Liver (tissue), 9 donors: ENCODE results near the gene TMBIM1. TPM values are rescaled to one million over a fixed set of nuclear protein-coding genes. Genes with fewer than 3 reads are reported as not detected.

Source experiments
- DNase-seq: peaks from one replicate; pipeline ENCODE4 v3.0.0-alpha.2; 2017; ENCODE audit warnings: low spot score
- H3K27ac ChIP-seq, 2 donors: one replicate each; pipeline ENCODE4 v1.7.0; 2013; ENCODE audit warnings: inconsistent platforms in 2 of 2, low read length in 2 of 2, control low read depth in 1 of 2, low read depth in 1 of 2, mild to moderate bottlenecking in 1 of 2
- H3K27me3 ChIP-seq, 4 donors: one replicate each; pipeline versions ENCODE4 v1.6.1 to v1.7.0; 2013; ENCODE audit warnings: low read length in 3 of 4, inconsistent platforms in 1 of 4, mild to moderate bottlenecking in 1 of 4, moderate library complexity in 1 of 4; ENCODE audit not compliant: control insufficient read depth in 4 of 4, insufficient read depth in 4 of 4
- H3K36me3 ChIP-seq, 4 donors: one replicate each; pipeline versions ENCODE4 v1.6.1 to v1.7.0; 2013; ENCODE audit warnings: low read length in 3 of 4, mild to moderate bottlenecking in 3 of 4, low read depth in 1 of 4, moderate library complexity in 1 of 4; ENCODE audit not compliant: control insufficient read depth in 4 of 4, insufficient read depth in 3 of 4
- H3K4me1 ChIP-seq, 4 donors: one replicate each; pipeline versions ENCODE4 v1.6.1 to v1.7.0; 2013; ENCODE audit warnings: low read length in 3 of 4, mild to moderate bottlenecking in 3 of 4, moderate library complexity in 1 of 4; ENCODE audit not compliant: control insufficient read depth in 4 of 4, insufficient read depth in 4 of 4
- H3K4me3 ChIP-seq, 3 donors: one replicate each; pipeline versions ENCODE4 v1.6.1 to v1.7.0; 2013; ENCODE audit warnings: low read length in 3 of 3, control low read depth in 1 of 3, low read depth in 1 of 3, mild to moderate bottlenecking in 1 of 3
- H3K9ac ChIP-seq, 2 donors: one replicate each; pipeline ENCODE4 v1.7.0; 2013; ENCODE audit warnings: low read length in 2 of 2, mild to moderate bottlenecking in 2 of 2, moderate library complexity in 2 of 2, control low read depth in 1 of 2, low read depth in 1 of 2
- H3K9me3 ChIP-seq, 4 donors: one replicate each; pipeline versions ENCODE4 v1.6.1 to v1.7.0; 2013; ENCODE audit warnings: low read length in 3 of 4; ENCODE audit not compliant: control insufficient read depth in 4 of 4
- EGR1 ChIP-seq, 2 donors: IDR thresholded peaks; 2 replicates each; pipeline ENCODE4 v1.6.1; 2016 to 2018; ENCODE audit warnings: antibody characterized with exemption in 2 of 2, low read depth in 2 of 2
- FOXA1 ChIP-seq: IDR thresholded peaks from 2 replicates; pipeline ENCODE4 v1.6.1; 2016; ENCODE audit warnings: antibody characterized with exemption
- FOXA2 ChIP-seq: IDR thresholded peaks from 2 replicates; pipeline ENCODE4 v1.6.1; 2016; ENCODE audit warnings: antibody characterized with exemption
- GABPA ChIP-seq, 2 donors: IDR thresholded peaks in 1 of 2; conservative IDR thresholded peaks in 1 of 2; 2 replicates each; pipeline ENCODE4 v1.6.1; 2016; ENCODE audit warnings: antibody characterized with exemption in 2 of 2, mild to moderate bottlenecking in 1 of 2, moderate library complexity in 1 of 2
- HNF4A ChIP-seq, 2 donors: conservative IDR thresholded peaks; 2 replicates each; pipeline ENCODE4 v1.6.1; 2016; ENCODE audit warnings: antibody characterized with exemption in 2 of 2, mild to moderate bottlenecking in 2 of 2
- HNF4G ChIP-seq: IDR thresholded peaks from 2 replicates; pipeline ENCODE4 v1.6.1; 2016; ENCODE audit warnings: antibody characterized with exemption
- NR2F2 ChIP-seq: IDR thresholded peaks from 2 replicates; pipeline ENCODE4 v1.6.1; 2016; ENCODE audit warnings: antibody characterized with exemption
- RAD21 ChIP-seq, 2 donors: IDR thresholded peaks; 2 replicates each; pipeline ENCODE4 v1.6.1; 2016; ENCODE audit warnings: antibody characterized with exemption in 2 of 2, mild to moderate bottlenecking in 2 of 2
- RXRA ChIP-seq, 2 donors: IDR thresholded peaks; 2 replicates each; pipeline ENCODE4 v1.6.1; 2017 to 2018; ENCODE audit warnings: antibody characterized with exemption in 2 of 2, mild to moderate bottlenecking in 1 of 2
- SP1 ChIP-seq: IDR thresholded peaks from 2 replicates; pipeline ENCODE4 v1.6.1; 2018; ENCODE audit warnings: antibody characterized with exemption, mild to moderate bottlenecking
- TAF1 ChIP-seq: conservative IDR thresholded peaks from 2 replicates; pipeline ENCODE4 v1.6.1; 2016; ENCODE audit warnings: antibody characterized with exemption, mild to moderate bottlenecking
- WGBS: extraction: QIAGEN DNeasy Blood & Tissue Kit; methylation state at CpG from one replicate; pipeline ENCODE4 v1.1.7; 2013; 5-methylcytosine and 5-hydroxymethylcytosine counted together
- polyA plus RNA-seq, 2 donors: library from polyadenylated mRNA; stranded (reverse) in 1 of 2; unstranded in 1 of 2; fragments of 200-250 nt in 1 of 2; fragments of >200 nt in 1 of 2; fragmentation: Nextera tagmentation in 1 of 2; extraction: Ambion mirVana in 1 of 2; gene quantifications; one replicate each; pipeline versions ENCODE4 v1.2.1 to v1.2.3, GENCODE V29; 2013 to 2015
- total RNA-seq, 2 donors: library from RNA; depleted of rRNA; stranded (reverse); fragments of >200 nt; gene quantifications; one replicate each; pipeline ENCODE4 v1.2.3, GENCODE V29; 2014
- TF ChIP-seq, protein P1 (sequence below): IDR thresholded peaks from 2 replicates; pipeline ENCODE4 v1.6.1; 2016; ENCODE audit warnings: antibody characterized with exemption
- TF ChIP-seq, protein P2 (sequence below): fragments of 150-350 bp; IDR thresholded peaks from 2 replicates; pipeline ENCODE4 v1.5.1; 2017; ENCODE audit warnings: improper control_type of control experiment, low read depth, low read length; ENCODE audit not compliant: missing input control
- TF ChIP-seq, protein P3 (sequence below): IDR thresholded peaks from 2 replicates; pipeline ENCODE4 v1.6.1; 2016; ENCODE audit warnings: antibody characterized with exemption
- TF ChIP-seq, protein P4 (sequence below): IDR thresholded peaks from 2 replicates; pipeline ENCODE4 v1.6.1; 2016; ENCODE audit warnings: antibody characterized with exemption
- donor health status: healthy.
- donor health status: healthy.
- donor health status: healthy.
- donor health status: healthy.
- donor health status: healthy.

The TMBIM1 gene
- total and polyA plus RNA-seq, 4 donors = 61.8 to 133 (median 114) TPM

DNA sequence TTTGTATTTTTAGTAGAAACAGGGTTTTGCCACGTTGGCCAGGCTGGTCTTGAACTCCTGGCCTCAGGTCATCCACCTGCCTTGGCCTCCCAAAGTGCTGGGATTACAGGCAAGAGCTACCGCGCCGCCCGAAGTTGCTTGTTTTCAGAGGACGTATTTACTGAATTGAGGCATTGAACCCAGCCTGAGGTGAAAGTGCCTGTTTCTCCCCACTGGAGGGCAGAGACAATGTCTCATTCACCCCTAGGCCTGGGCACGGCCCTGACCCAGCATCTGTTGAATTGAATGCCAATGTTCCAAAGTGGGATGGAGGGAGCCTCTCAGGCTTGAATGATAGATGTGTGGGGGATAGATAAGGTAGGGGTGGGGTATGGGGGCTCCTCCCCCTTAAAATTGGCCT is 4.5 kb upstream of the TMBIM1 start:
- Histone ChIP-seq H3K36me3 (no peaks in the 10 kb centered on the region), H3K9ac (no peak overlapping the region), H3K27ac (no peak overlapping the region), H3K9me3 (no peaks in the 10 kb centered on the region), H3K4me3 (no peak overlapping the region), H3K27me3 (no peaks in the 10 kb centered on the region), H3K4me1 (peaks cover 4 to 20% (median 12%) of the 10 kb centered on the region in 4 donors)
- TF ChIP-seq FOXA2 = no peak
- TF ChIP-seq SP1 = peak; percentile 42
- peak in 1 of 2 donors; percentile 69 for TF ChIP-seq RAD21 (IDR thresholded peaks at IDR 0.05)
- TF ChIP-seq RXRA (IDR thresholded peaks at IDR 0.05) = peak; percentile 42 to 81
- TF ChIP-seq, protein P1, sequence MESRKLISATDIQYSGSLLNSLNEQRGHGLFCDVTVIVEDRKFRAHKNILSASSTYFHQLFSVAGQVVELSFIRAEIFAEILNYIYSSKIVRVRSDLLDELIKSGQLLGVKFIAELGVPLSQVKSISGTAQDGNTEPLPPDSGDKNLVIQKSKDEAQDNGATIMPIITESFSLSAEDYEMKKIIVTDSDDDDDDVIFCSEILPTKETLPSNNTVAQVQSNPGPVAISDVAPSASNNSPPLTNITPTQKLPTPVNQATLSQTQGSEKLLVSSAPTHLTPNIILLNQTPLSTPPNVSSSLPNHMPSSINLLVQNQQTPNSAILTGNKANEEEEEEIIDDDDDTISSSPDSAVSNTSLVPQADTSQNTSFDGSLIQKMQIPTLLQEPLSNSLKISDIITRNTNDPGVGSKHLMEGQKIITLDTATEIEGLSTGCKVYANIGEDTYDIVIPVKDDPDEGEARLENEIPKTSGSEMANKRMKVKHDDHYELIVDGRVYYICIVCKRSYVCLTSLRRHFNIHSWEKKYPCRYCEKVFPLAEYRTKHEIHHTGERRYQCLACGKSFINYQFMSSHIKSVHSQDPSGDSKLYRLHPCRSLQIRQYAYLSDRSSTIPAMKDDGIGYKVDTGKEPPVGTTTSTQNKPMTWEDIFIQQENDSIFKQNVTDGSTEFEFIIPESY = no peak
- TF ChIP-seq, protein P2, sequence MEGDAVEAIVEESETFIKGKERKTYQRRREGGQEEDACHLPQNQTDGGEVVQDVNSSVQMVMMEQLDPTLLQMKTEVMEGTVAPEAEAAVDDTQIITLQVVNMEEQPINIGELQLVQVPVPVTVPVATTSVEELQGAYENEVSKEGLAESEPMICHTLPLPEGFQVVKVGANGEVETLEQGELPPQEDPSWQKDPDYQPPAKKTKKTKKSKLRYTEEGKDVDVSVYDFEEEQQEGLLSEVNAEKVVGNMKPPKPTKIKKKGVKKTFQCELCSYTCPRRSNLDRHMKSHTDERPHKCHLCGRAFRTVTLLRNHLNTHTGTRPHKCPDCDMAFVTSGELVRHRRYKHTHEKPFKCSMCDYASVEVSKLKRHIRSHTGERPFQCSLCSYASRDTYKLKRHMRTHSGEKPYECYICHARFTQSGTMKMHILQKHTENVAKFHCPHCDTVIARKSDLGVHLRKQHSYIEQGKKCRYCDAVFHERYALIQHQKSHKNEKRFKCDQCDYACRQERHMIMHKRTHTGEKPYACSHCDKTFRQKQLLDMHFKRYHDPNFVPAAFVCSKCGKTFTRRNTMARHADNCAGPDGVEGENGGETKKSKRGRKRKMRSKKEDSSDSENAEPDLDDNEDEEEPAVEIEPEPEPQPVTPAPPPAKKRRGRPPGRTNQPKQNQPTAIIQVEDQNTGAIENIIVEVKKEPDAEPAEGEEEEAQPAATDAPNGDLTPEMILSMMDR = peak; percentile 8
- no peak for TF ChIP-seq HNF4G
- TF ChIP-seq EGR1 (IDR thresholded peaks at IDR 0.05; ENCODE audit: low read depth in 2 of 2) = no peak
- no peak for TF ChIP-seq FOXA1
- TF ChIP-seq TAF1 = no peak
- peak in 1 of 2 donors; percentile 35 for TF ChIP-seq HNF4A (conservative IDR thresholded peaks at IDR 0.05)
- TF ChIP-seq, protein P3, sequence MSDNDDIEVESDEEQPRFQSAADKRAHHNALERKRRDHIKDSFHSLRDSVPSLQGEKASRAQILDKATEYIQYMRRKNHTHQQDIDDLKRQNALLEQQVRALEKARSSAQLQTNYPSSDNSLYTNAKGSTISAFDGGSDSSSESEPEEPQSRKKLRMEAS = no peak
- TF ChIP-seq GABPA (IDR thresholded peaks at IDR 0.05 in 1 of 2, conservative IDR thresholded peaks at IDR 0.05 in 1 of 2) = no peak
- no peak for DNase-seq
- 55% methylated on average over 7 of the region's 7 CpGs for WGBS

DNA sequence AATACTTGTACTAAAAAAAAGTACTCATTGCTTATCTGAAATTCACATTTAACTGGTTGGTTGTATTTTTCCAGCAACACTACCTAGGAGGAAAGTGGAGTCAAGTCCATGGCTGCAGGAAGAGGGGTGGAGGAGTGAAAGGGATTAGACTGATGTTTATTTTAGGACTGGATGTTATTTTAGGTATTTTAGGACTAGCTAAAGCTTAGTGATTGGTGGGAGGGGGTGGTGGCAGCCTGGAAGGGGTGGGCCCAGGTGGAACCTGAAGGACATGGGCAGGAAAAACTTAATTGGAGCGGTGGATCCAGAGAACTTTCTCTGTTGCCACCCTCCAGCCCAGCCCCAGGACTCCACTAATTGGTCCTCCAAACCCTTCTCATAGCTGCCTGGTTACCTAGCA is 3.9 kb upstream of the TMBIM1 start:
- Histone ChIP-seq H3K9ac (no peak overlapping the region), H3K4me1 (peaks cover 5 to 27% (median 14%) of the 10 kb centered on the region in 4 donors)
- WGBS = 97% methylated on average over 1 of the region's 1 CpG

More for the DNA sequence above, 3.9 kb upstream of the TMBIM1 start:
- no peak overlapping the region for H3K27ac ChIP-seq
- TF ChIP-seq SP1 (no peak), FOXA1 (no peak), TAF1 (no peak), NR2F2 (no peak)
- TF ChIP-seq, protein P4, sequence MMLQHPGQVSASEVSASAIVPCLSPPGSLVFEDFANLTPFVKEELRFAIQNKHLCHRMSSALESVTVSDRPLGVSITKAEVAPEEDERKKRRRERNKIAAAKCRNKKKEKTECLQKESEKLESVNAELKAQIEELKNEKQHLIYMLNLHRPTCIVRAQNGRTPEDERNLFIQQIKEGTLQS = no peak
- TF ChIP-seq, protein P3 = no peak
- no peak for DNase-seq
- no peaks in the 10 kb centered on the region for H3K9me3 ChIP-seq
- H3K4me3 ChIP-seq = no peak overlapping the region
- no peaks in the 10 kb centered on the region for H3K27me3 ChIP-seq
- no peaks in the 10 kb centered on the region for H3K36me3 ChIP-seq
